Right lobe of liver (tissue), 4 donors: ENCODE data around the gene TMCC2.
"Not testable (repeated sequence)": the region's sequence is repeated elsewhere in the genome, so short reads cannot be mapped to it uniquely, and the experiment has no call there.

Source experiments
- CTCF ChIP-seq, 4 donors: fragments of 200-600 bp in 3 of 4; fragments of 450-650 bp in 1 of 4; IDR thresholded peaks; one replicate each; pipeline versions ENCODE4 v1.5.1 to v1.8.0; 2016 to 2022; ENCODE audit warnings: antibody characterized with exemption in 4 of 4, mild to moderate bottlenecking in 2 of 4
- POLR2A ChIP-seq: fragments of 450-650 bp; IDR thresholded peaks from one replicate; pipeline ENCODE4 v1.6.1; 2017; ENCODE audit warnings: antibody characterized with exemption, mild to moderate bottlenecking
- donor health status: DM: no; HTN: no; CAD: no.
- donor health status: DM: no; HTN: no; CAD: no.
- donor health status: DM: no; HTN: yes; CAD: no.

DNA sequence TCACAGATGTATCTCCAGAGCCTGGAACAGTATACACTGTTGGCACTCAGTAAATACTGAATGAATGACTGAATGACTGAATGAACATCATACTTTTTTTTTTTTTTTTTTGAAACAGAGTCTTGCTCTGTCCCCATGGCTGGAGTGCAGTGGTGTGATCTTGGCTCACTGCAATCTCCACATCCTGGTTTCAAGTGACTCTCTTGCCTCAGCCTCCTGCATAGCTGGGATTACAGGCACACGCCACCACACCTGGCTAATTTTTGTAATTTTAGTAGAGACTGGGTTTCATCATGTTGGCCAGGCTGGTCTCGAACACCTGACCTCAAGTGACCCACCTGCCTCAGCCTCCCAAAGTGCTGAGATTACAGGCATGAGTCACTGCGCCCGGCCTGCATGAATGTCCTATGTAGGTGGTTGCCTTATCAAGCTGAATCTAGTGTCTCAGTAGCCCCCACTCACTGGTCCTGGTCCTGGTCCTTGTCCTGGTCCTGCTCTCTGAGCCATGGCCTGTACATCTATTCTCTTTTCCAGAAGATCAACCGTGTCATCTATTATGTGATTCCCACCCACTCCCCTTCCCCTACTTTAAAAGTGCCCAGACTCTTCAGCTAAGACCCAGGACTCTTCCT is 69.9 kb downstream of the TMCC2 start:
- TF ChIP-seq POLR2A; CTCF (IDR thresholded peaks at IDR 0.05): not testable (repeated sequence)
